HepG2 (cell line): ENCODE results near the gene GDF9.

Source experiments
- CREM ChIP-seq, 2 experiments: sonication (generic) in 1 of 2; formaldehyde crosslinking in 1 of 2; IDR thresholded peaks; 2 replicates each; pipeline versions ENCODE4 v1.4.0 to v1.6.1; 2016 to 2020; ENCODE audit warnings: antibody characterized with exemption in 1 of 2, mild to moderate bottlenecking in 1 of 2, missing genetic modification reagents in 1 of 2
- MAF1 ChIP-seq: sonication (generic); formaldehyde crosslinking; IDR thresholded peaks from 2 replicates; pipeline ENCODE4 v1.5.0; 2020; ENCODE audit warnings: missing genetic modification reagents, borderline replicate concordance
- POLR2A ChIP-seq, 2 experiments: IDR thresholded peaks; 2 replicates each; pipeline ENCODE4 v1.6.1; 2011; ENCODE audit warnings: low read depth in 2 of 2, low read length in 2 of 2, mild to moderate bottlenecking in 1 of 2, moderate library complexity in 1 of 2; ENCODE audit not compliant: insufficient read depth in 1 of 2
- POLR2AphosphoS5 ChIP-seq: IDR thresholded peaks from 2 replicates; pipeline ENCODE4 v1.6.1; 2012; ENCODE audit warnings: low read depth, low read length
- RFX5 ChIP-seq: IDR thresholded peaks from 2 replicates; pipeline ENCODE4 v1.6.1; 2011; ENCODE audit warnings: low read depth, low read length, improper control_type of control experiment
- ZNF292 ChIP-seq: sonication (generic); formaldehyde crosslinking; IDR thresholded peaks from 2 replicates; pipeline ENCODE4 v1.8.1; 2022; ENCODE audit warnings: mild to moderate bottlenecking, low read depth, missing genetic modification reagents, borderline replicate concordance
- ZNF674 ChIP-seq: sonication (generic); formaldehyde crosslinking; IDR thresholded peaks from 2 replicates; pipeline ENCODE4 v1.5.0; 2020; ENCODE audit warnings: low read depth, mild to moderate bottlenecking, missing genetic modification reagents
- TF ChIP-seq, protein P1 (sequence below): sonication (generic); formaldehyde crosslinking; IDR thresholded peaks from 2 replicates; pipeline ENCODE4 v1.5.0; 2020; ENCODE audit warnings: mild to moderate bottlenecking, missing genetic modification reagents, moderate library complexity
- TF ChIP-seq, protein P2 (sequence below), 2 experiments: sonication (generic) in 1 of 2; formaldehyde crosslinking in 1 of 2; IDR thresholded peaks; 2 replicates each; pipeline versions ENCODE4 v1.5.1 to v1.6.1; 2011 to 2020; ENCODE audit warnings: borderline replicate concordance in 1 of 2, low read depth in 1 of 2, low read length in 1 of 2, mild to moderate bottlenecking in 1 of 2, missing genetic modification reagents in 1 of 2, moderate library complexity in 1 of 2

DNA sequence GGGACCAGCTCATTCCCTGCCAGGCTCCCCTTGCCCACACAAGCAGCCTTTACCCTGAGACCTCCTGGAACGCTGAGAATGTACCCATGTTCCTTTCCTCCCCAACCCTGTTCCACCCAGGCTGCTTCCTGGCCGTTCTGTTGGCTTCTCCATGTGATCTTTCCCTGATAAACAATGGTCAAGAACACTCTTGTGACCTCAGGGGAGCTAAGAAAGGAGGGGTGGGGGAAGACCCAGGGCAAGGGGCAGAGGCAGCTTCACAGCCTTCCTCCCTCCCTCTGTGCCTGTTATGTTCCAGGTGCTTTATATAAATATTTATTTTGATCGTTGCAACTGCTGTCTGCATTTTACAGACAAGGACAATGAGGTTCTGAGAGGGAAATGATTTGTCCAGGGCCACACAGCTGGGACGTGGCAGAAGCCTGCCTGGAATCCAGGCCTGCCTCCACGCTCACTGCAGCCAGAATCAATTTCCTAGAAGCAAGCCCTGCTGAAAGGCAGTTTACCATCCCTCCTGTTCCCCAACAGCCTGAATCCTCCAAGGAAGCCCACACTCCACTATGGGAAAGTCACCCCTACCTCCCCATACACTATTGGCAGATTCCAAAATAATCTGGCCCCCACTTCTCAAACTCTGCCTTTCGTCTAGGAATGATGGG, 39.7 kb downstream of the GDF9 start:
- TF ChIP-seq ZNF674 (CRISPR knock-in tag) (no peak), ZNF292 (CRISPR knock-in tag) (no peak), CREM (IDR thresholded peaks at IDR 0.05) (no peak), CREM (CRISPR knock-in tag; IDR thresholded peaks at IDR 0.05) (no peak), MAF1 (CRISPR knock-in tag) (no peak), POLR2A (IDR thresholded peaks at IDR 0.05; ENCODE audit: insufficient read depth in 1 of 2, low read depth in 2 of 2, low read length in 2 of 2) (no peak), POLR2AphosphoS5 (no peak), RFX5 (no peak)
- TF ChIP-seq, protein P1, sequence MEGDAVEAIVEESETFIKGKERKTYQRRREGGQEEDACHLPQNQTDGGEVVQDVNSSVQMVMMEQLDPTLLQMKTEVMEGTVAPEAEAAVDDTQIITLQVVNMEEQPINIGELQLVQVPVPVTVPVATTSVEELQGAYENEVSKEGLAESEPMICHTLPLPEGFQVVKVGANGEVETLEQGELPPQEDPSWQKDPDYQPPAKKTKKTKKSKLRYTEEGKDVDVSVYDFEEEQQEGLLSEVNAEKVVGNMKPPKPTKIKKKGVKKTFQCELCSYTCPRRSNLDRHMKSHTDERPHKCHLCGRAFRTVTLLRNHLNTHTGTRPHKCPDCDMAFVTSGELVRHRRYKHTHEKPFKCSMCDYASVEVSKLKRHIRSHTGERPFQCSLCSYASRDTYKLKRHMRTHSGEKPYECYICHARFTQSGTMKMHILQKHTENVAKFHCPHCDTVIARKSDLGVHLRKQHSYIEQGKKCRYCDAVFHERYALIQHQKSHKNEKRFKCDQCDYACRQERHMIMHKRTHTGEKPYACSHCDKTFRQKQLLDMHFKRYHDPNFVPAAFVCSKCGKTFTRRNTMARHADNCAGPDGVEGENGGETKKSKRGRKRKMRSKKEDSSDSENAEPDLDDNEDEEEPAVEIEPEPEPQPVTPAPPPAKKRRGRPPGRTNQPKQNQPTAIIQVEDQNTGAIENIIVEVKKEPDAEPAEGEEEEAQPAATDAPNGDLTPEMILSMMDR (CRISPR knock-in tag), result no peak
- TF ChIP-seq, protein P2, sequence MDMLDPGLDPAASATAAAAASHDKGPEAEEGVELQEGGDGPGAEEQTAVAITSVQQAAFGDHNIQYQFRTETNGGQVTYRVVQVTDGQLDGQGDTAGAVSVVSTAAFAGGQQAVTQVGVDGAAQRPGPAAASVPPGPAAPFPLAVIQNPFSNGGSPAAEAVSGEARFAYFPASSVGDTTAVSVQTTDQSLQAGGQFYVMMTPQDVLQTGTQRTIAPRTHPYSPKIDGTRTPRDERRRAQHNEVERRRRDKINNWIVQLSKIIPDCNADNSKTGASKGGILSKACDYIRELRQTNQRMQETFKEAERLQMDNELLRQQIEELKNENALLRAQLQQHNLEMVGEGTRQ (IDR thresholded peaks at IDR 0.05; ENCODE audit: low read depth, low read length), result no peak
- TF ChIP-seq, protein P2 (CRISPR knock-in tag; IDR thresholded peaks at IDR 0.05; ENCODE audit: borderline replicate concordance), result no peak
